NCI-H1105 (cell line): ENCODE results near the gene IL5RA.

Experiments
- DNase-seq: peaks from one replicate; lab custom pipeline; 2025; lab: John Stamatoyannopoulos, UW

IL5RA gene

GRCh38 chr3:3066378-3066777 lies 43.8 kb downstream of the IL5RA start:
- no peak for DNase-seq

GRCh38 chr3:3065876-3066275 lies 44.3 kb downstream of the IL5RA start:
- DNase-seq, result no peak

GRCh38 chr3:3064297-3064696 lies 45.9 kb downstream of the IL5RA start:
- no peak for DNase-seq

GRCh38 chr3:3059645-3060044 lies 50.5 kb downstream of the IL5RA start:
- no peak for DNase-seq

- no peak for DNase-seq
Observed at GRCh38 chr3:3053974-3054373, 56.2 kb downstream of the IL5RA start.

GRCh38 chr3:3038201-3038991 lies 71.8 kb downstream of the IL5RA start:
- no peak for DNase-seq

- DNase-seq, result no peak
Observed at GRCh38 chr3:3037156-3037555, 73.0 kb downstream of the IL5RA start.

GRCh38 chr3:3031326-3031725 lies 78.8 kb downstream of the IL5RA start:
- DNase-seq, result no peak

- no peak for DNase-seq
Observed at GRCh38 chr3:3027976-3028567, 82.1 kb downstream of the IL5RA start.

GRCh38 chr3:3023111-3023745 lies 86.9 kb downstream of the IL5RA start:
- no peak for DNase-seq

GRCh38 chr3:3020209-3020608 lies 90.0 kb downstream of the IL5RA start:
- no peak for DNase-seq
